NOMO-1 treated with DMSO at 0.1 percent for 48 hours (cell line): ENCODE data around the gene ARMC6.
A peak's percentile ranks its signal among the peaks of the same experiment; 100 is the strongest.
"Not testable (repeated sequence)": the region's sequence is repeated elsewhere in the genome, so short reads cannot be mapped to it uniquely, and the experiment has no call there.

ENCODE experiments used
- DNase-seq: peaks from one replicate; lab custom pipeline; 2025; ENCODE audit not compliant: unreplicated experiment; lab: John Stamatoyannopoulos, UW

Gene ARMC6

DNA sequence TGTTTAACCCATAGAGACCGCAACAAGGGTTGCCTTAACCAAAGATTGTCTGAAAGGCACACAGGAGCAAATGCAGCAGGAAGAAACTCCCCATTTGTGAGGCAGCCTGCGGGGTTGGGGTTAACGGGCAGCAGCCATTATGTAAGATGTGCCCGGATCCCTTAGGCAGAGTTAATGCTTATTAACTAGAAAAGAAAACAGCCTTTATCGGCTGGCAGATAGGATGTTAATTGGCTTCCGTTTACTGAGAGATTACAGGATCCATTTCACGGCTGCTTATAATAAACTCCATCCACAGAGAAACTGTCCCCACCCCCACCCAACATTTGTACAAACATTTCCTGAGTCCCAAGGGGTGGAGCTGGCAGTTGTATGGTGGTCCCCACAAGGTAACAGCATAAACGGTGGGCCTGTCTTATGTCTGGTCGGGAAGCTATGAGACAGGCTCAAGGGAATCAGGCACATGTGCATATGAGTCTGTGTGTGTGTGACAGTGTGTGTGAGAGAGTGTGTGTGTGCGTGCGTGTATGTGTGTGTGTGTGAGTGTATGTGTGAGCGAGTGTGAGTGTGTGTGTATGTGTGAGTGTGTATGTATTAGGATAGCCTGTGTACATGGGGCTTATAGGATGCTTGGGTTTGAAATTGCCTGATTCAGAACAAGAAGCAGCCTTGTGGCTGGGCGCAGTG lies 40.9 kb downstream of the ARMC6 start:
- DNase-seq: no peak

DNA sequence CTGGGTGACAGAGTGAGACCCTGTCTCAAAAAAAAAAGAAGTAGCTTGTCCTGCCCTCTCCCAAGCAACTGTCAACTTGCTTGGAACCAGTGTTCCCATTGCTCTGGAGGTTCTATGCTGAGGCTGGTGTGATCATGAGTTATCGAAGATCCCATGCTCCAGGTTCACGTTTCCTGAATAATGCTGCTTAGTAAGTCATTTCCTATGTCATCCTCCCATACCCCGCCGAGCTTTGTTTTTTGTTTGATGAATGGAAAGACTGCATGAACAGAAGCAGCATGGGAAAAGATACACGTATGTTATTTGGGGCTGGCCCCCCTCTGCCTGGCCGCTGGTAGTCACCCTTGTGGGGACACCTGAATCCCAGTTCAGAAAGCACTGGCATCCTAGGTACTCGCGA lies 41.7 kb downstream of the ARMC6 start:
- no peak for DNase-seq

DNA sequence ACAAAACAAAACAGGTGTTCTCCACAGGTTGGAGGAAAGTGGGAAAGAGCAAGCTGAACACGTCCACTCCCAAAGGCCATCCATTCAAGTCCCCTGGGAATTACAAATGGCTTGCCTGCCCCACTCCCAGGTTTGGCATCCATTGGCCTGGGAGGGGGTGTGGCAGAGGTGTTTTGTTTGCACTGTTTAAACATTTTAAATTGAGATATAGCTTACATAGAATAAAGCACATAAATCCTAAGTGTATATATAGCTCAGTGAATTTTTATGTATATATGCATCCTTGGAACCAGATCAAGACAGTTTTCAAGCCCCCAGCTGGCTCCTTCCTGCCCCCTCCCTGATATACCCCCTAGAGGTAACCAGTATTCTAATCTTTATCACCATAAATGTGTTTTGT lies 43.1 kb downstream of the ARMC6 start:
- DNase-seq: no peak

DNA sequence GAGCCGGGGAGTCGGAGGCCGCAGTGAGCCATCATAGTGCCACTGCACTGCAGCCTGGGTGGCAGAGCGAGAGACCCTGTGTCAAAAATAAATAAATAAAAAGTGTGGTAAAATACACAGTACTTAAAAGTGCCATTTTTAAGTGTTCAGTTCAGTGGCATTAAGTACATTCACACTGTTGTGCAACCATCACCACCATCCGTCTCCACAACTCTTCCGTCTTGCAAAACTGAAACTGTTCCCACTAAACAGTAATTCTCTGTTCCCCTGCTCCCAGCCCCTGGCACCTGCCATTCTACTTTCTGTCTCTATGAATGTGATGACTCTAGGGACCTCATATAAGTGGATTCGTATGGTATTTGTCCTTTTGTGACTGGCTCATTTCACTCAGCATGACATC lies 43.7 kb downstream of the ARMC6 start:
- DNase-seq: peak; percentile 78

DNA sequence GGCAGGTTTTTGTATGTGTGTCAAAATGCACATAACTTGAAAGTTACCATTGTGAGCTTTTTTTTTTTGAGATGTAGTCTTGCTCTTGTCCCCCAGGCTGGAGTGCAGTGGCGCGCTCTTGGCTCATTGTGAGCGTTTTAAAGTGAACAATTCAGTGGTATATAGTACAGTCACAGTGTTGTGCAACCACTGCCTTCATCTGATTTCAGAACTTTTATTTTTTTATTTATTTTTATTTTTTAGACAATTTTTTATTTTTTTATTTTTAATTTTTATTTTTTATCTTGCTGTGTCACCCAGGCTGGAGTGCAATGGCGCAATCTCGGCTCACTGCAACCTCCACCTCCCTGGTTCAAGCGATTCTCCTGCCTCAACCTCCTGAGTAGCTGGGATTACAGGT lies 45.4 kb downstream of the ARMC6 start:
- no peak for DNase-seq

DNA sequence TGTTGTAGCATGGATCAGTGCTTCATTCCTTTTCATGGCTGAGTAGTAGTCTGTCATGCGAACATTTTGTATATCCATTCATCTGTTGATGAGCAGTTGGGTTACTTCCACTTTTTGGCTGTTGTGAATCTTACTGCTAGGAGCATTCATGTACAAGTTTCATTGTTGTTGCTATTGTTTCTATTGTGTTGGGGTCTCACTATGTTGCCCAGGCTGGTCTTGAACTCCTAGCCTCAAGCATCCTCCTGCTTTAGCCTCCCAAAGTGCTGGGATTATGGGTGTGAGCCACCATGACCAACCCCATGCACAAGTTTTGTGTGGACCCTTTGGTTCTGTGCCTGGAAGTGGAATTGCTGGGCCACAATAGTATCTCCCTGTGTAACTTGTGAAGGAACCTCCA lies 46.2 kb downstream of the ARMC6 start:
- no peak for DNase-seq

DNA sequence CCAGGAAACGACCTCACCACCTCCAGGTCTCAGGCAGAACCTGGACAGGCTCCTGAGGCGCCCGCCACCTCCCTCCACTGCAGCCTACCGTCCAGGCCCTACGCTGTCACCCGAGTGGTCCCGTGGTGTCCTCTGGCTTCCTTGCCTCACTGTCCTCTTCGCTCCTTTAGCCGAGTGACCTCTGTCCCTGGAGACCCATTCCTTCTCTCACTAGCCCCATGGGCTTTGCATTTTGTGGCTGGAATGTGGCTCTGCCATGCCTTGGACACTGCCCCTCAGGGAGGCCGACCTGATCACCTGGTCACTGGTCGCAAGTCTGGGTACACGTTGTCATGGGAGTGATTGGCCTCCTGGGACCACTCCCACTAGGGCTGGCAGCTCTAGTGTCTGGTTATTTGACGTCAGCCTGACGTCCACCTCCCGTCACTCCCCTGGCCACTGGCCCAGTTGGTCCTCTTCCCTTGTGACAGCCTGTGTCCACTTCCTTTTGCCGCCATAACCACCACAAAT lies 48.3 kb downstream of the ARMC6 start:
- DNase-seq: no peak

DNA sequence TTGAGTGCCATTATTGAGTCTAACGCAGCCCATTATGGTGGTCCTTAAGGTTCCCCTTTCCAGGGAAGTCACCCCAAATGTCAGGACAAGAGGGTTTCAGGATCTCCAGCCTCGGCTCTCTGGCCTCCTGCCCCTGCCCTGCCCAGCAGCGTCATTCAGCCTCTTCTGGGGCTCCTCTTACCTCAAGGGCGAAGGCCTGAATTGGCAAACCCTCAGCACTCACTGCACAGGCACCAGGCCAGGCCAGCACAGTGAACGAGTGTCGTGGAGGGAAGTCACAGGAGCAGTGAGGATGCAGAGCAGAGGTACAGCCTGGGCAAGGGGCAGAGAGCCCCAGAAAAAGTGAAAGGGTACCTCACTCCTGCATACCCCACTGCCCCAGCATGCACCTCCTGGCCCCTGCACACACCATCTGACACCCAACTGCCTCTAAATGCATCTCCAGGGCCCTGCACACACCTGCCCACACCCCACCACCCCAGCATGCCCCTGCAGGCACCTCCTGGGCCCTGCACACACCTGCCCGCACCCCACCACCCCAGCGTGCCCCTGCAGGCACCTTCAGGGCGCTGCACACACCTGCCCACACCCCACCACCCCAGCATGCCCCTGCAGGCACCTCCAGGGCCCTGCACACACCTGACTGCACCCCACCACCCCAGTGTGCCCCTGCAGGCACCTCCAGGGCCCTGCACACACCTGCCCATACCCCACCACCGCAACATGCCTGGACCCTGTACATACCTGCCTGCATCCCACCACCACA lies 50.2 kb downstream of the ARMC6 start:
- DNase-seq: no peak

DNA sequence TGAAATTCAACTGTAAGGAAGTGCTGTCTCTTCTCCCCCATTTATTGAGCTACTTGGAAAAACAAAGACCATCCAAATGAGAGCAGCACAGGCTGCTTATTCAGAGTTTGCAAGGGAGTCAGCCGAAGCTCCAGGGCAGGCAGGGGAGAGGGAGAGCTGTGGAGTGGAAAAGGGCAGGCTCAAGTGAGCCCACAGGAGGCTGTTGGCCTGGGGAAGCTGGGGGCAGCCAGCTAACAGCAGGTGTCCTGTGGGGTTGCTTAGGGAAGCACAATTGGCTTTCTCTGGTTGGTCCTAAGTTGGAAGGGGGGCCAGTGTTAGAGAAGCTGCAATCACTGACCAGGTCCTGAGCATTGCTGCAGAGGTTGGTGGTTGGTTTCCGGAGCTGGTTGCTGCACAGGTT lies 54.3 kb downstream of the ARMC6 start:
- DNase-seq: no peak

DNA sequence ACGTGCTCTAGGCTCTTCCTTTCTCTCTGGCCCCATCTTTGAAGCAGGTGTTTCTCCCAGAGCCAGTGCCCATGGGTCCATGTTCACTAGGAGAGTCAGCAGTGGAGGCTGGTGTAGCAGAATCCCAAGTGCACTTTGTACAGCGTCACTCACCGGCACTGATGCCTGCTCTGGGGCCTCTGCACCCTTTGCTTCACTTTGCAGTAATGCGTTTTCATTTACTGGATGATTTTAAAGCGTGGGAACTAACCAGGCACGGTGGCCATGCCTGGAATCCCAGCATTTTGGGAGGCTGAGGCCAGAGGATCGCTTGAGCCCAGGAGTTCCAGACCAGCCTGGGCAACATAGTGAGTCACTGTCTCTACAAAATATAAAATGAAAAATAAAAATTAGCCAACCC lies 61.1 kb downstream of the ARMC6 start:
- no peak for DNase-seq

DNA sequence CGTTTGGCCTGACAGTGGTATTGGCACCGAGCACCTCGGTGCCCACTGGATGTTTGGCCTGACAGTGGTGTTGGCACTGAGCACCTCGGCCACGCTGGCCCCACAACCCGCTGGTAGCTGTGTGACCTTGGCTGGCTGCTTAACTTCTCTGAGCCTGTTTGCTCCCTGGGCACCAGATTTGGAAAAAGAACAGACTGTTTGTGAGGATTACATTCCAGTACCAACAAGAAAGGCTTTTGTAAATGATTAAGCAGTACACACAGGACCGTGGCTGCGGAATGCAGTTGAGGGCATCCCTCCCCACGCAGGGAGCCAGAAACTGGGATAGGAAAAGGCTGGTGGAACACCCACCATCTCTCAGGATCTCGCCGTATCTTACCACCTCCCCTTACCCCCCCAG lies 62.3 kb downstream of the ARMC6 start:
- DNase-seq: no peak

DNA sequence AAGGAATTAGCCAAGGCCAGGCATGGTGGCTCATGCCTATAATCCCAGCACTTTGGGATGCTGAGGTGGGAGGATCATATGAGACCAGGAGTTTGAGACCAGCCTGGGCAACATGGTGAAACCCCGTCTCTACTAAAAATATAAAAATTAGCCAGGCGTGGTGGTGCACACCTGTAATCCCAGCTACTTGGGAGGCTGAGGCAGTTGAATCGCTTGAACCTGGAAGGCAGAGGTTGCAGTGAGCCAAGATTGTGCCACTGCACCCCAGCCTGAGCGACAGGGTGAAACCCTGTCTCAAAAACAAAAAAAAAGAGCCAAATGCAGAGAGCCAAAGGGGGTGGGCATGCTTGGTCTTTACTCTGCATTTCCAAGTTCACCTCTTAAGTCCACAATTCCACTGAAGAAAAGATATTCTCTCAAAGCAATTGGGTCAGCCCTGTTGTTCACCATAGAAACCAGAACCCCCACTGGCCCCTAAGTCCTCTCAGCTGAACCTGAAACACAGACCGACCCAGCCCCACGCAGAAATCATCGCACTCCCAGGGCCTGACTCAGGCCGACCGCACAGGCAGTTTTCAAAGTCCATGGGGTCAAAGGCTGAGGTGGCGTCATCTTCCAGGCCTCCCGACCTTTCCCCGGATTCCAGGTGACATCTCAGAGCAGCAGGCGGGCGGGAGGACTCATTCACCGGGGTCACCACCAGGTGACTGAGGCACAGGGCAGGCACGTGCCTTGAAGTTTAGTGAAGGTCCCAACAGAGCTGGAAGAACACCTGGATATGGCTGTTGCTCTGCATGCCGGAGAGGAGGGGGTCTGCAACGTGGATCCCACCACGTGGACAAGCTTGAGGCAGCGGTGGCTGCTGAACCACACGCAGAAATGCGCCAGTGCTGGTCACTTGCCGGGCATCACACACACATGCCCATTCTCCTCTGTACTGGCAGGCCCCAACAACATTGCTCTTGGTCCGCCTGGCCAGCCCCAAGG lies 63.5 kb downstream of the ARMC6 start:
- DNase-seq: no peak

DNA sequence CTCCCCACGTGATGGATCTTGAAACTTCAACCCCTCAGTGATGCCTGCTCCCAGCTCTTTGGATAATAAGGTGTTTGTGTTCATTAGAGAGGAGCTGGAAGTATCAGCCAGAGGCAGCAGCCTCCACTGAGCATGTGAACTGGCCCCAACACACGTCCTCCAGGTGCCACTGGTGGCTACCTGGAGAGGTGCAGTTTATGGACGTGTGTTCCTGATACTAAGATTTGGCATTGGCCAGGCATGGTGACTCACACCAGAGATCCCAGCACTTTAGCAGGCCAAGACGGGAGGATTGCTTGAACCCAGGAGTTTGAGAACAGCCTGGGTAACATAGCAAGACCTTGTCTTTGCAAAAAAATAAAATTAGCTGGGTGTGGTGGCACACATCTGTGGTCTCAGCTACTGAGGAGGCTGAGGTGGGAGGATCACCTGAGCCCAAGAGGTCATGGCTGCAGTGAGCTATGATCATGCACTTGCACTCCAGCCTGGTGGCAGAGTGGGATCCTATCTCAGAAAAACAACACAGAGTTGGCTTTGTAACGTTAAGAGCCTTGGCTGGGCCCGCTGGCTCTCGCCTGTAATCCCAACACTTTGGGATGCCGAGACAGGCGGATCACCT lies 64.8 kb downstream of the ARMC6 start:
- no peak for DNase-seq

DNA sequence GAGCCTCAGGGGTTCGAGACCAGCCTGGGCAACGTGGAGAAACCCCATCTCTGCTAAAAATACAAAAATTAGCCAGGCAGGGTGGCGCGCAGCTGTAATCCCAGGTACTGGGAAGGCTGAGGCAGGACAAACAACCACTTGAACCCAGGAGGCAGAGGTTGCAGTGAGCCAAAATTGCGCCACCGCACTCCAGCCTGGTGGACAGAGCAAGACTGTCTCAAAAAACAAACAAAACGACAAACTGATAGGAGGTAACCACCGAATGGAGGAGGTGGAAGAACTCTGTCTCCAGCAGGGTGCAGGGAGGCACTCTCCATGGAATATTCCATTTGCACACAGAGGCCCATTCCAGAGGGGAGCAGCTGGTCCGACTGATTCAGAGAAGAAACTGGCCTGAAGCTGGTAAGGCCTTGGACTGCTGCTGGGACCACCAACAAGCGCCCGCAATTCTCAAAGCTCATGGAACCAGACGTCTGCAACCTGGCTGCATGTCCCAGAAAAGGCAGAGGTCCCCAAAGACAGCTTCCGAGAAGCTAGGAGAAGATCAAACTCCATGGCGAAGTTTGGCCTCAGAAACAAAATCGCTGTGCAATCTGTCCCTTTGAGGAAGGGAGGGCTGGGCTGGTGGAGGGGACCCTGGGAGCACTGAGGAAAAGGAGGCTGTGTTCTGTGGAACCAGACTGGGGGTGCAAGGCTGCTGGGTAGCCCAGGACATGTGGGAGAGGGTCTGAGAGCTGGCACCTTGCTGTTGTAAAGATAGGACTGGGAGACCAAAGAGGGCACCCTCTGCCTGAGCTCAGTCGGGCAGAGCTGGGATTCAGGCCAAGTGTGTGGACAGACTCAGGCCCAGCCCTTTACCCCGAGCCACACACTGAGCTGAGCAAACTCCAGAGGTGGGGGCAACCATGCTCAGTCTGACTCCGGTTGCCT lies 65.6 kb downstream of the ARMC6 start:
- DNase-seq: no peak

DNA sequence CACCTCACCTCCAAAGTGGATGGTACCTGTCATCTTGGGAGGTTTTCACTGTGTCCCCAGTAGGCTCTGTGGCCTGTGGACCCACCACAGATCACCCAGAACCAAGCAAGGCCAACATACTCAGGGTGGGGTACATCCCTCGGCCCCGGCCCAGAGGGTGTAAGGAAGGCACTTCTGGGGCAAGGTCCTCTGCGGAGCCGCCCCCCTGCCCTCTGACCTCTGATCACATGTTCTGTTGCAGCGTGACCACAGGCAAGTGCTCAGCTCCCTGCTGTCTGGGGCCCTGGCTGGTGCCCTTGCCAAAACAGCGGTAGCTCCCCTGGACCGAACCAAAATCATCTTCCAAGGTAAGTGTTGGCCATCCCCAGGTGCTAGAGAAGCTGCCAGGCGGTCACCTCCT lies 68.1 kb downstream of the ARMC6 start:
- DNase-seq: no peak

DNA sequence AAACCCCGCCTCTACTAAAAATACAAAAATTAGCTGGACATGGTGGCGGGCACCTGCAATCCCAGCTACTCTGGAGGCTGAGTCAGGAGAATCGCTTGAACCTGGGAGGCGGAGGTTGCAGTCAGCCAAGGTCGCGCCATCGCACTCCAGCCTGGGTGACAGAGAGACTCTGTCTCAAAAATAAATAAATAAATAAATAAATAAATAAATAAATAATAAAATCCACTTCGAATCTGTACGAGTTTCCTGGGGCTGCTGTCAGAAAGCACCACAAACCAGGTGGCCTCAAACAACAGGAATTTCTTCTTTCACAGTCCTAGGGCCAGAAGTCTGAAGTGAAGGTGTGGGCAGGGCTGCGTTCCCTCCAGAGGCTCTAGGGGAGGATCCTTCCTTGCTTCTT lies 69.2 kb downstream of the ARMC6 start:
- not testable (repeated sequence) for DNase-seq

DNA sequence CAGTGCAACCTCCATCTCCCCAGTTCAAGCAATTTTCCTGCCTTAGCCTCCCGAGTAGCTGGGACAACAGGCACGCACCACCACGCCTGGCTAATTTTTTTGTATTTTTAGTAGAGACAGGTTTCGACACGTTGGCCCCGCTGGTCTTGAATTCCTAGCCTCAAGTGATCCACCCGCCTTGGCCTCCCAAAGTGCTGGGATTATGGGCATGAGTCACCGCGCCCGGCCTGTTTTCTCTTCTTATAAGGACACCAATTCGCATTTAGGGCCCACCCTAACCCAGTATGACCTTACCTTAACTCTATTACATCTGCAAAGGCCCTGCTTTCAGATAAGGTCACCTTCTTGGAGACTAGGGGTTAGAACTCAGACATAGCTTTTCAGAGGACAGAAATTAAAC lies 69.8 kb downstream of the ARMC6 start:
- no peak for DNase-seq

DNA sequence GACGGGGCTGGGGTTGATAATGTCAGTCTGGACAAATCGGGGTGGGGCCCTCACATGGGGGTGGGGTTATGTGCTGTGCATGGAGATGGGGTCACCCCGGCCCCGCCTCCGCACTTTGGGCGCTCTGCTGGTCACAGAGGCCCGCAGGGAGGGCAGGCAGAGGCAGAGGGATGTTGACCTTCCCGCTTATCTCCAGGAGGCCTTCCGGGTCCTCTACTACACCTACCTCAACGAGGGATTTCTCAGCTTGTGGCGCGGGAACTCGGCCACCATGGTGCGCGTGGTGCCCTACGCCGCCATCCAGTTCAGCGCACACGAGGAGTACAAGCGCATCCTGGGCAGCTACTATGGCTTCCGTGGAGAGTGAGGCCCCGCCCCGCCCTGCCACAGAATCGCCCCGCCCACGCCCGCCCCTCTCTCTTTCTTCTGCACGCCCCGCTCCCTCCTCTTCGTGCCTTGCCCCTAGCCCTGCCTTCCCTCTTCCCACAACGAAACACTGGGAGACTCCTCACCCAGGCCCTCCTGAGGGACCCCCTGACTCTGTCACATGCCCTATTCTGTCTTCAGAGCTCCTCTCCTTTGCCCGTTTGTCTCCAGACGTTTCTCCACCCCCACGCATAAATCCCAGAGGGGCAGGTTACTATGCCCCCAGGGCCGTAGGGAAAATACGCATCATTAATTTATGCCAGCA lies 72.1 kb downstream of the ARMC6 start:
- no peak for DNase-seq

DNA sequence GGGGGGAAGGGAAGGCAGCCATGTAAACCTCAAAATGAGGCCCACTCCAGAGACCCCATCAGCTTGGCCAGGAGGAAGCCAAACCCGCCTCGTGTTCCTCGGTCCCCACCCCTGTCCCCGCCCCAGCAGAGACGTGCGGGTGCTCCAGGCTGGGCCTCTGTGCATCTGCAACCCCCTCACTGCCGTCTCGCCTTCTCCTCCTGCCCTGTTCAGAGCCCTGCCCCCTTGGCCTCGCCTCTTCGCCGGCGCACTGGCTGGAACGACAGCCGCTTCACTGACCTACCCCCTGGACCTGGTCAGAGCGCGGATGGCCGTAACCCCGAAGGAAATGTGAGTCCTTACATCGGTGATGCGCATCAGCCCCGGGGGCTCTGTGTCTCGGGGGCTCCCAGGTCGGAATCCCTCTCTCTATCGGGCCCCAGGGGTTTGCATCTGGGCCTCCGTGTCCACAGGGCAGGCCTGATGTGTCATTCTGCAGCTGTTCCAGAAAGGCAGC lies 72.7 kb downstream of the ARMC6 start:
- no peak for DNase-seq
